Activated T-helper 1 cell treated with Interleukin-2 at 50 U/mL for 16 hours (primary cell): ENCODE measurements around the gene MAGI2.

Source experiments
- DNase-seq: peaks from one replicate; pipeline ENCODE4 v3.0.0-alpha.2; 2020; ENCODE audit warnings: low read depth

Gene MAGI2

DNA sequence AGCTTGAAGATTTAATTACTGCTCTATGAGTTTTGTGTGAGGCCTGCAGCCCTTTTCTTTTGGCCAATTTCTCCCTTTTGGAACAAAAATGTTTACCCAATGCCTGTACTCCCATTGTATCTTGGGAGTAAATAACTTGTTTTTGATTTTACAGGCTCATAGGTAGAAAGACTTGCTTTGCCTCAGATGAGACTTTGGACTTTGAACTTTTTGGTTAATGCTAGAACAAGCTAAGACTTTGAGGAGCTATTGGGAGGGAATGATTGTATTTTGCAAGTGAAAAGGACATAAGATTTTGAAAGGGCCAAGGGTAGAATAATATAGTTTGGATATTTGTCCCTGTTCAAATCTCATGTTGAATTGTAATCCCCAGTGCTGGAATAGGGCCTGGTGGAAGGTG is 152.0 kb downstream of the MAGI2 start:
- no peak for DNase-seq

DNA sequence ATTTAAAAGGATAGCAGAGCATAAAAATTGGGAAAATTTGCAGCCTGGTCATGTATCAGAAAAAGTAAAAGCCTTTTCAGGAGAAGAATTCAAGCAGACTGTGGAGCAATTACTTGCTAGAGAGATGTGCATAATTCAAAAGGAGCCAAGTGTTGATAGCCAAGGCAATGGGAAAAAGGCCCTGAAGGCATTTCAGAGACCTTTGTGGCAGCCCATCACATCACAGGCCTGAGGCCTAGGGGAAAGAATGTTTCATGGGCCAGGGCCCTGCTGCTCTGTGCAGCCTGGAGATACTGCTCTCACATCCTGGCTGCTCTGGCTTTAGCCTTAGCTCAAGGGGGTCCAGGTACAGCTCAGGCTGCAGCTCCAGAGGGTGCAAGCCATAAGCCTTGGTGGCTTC is 152.9 kb downstream of the MAGI2 start:
- no peak for DNase-seq

DNA sequence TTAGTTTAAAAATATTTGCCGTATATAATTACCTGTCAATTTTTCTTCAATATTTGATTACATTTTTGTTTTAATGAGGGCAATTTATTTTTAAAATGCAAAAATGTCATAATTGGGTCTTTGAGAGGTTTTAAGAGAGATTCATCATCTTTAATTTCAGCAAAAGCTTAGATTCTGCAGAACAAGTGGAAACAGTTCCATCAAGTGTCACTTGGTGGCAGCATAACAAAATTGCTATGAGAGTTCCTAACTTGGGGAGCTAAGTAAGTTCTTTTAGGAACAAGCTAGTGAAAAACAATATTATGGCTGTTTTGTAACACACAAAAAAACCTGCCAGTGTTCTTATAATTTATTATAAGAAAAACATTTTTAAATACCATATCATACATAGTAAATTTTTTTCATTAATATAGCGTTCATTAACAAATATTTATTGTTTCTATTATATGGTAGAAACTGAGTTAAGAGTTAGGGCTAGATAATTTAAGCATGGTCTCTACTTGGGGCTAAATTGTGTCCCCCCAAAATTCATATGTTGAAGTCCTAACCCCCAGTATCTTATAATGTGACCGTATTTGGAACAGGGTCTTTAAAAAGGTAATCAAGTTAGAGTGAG is 155.2 kb downstream of the MAGI2 start:
- no peak for DNase-seq

DNA sequence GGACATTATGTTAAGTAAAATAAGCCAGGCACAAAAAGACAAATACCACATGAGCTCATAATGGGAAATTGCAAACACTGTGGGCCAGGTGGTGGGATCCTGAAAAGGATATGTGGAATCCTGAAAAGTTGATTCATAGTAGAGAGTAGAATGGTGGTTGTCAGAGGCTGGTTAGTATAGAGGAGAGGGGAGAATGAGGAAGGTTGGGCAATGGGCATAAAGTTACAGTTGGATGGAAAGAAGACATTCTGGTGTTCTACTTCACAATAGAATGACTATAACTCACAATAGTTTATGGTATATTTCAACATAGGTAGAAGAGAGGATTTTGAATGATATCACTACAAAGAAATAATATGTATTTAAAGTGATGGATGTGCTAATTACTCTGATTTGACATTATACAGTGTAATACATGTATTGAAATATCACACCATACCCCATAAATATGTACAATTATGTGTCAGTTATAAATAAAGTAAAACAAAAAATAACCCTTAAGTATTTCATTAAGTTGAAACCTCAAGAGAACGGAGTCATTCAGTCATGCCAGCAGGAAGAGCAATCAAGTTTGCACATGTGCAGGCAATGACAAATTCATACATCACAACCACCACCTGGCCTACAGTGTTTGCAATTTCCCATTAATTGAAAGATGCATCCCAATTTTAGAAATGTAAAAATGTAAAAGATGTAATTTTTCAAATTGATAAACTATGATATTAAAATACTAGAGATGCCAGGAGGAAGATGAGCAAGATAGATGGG is 156.7 kb downstream of the MAGI2 start:
- no peak for DNase-seq

DNA sequence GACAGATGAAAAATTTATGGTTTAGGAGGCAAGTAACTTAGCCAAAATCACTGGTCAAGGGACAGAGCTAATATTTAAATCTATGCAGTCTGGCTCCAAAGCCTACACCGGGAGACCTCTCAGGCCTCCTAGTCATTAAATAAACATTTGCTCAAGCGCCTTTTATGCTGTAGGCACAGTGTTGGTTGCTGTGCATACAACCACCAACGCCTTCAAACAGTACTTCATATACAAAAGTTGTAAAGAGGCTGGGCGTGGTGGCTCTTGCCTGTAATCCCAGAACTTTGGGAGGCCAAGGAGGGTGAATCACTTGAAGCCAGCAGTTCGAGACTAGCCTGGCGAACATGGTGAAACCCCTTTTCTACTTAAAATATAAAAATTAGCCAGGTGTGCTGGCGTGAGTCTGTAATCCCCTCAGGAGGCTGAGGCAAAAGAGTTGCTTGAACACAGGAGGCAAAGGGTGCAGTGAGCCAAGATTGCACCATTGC is 159.8 kb downstream of the MAGI2 start:
- no peak for DNase-seq

DNA sequence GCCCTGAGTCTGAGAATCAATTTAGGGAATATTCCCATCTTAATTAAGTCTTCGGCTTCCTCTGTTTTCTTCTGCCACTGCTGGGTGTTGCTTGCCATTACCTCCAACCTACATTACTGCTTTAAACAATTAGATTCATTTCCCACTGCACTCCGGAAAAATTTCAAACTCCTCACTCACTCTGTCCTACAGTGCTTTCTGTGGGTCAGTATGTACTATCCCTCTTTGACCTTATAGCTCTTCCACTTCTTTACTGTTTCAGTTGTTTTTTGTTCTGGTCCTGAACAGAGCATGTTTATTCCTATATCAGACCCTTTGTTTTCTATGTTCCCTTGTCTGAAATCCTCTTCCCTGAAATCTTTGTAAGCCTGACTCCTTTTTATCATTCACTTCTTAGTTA is 160.6 kb downstream of the MAGI2 start:
- DNase-seq: no peak

DNA sequence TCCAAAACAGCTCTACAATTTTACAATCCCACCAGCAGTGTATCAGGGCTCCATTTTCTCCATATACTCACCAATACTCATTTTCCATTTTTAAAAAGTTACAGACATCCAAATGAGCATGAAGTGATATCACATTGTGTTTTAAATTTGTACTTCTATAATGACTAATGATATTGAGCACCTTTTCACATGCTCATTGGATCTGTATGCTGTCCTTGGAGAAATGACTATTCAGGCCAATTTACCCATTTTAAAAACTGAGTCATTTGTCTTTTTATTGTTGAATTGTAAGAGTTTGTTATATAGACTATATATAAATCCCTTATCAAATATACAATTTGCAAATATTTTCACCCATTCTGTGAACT is 162.0 kb downstream of the MAGI2 start:
- no peak for DNase-seq

DNA sequence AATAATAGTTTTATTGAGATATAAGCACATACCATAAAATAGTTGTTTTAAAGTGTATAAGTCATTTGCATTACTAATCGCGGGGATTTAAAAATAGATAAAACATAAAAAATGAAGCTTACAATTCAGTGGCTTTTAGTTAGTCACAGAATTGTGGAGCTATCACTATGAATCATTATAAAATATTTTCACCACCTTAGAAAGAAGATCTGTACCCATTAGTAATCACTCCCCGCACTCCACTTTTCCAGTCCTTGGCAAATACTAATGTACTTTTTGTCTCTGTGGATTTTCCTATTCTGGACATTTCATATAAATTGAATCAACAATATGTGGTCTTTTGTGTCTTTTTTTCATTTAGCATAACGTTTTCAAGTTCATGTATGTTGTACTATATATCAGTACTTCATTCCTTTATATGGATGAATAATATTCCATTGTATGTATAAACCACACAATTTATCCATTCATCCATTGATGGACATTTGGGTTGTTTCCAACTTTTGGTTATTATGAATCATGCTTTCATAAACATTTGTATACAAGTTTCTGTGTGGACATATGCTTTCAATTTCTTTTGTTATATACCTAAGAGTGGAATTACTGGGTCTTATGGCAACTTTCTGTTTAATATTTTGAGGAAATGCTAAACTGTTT is 162.5 kb downstream of the MAGI2 start:
- no peak for DNase-seq

DNA sequence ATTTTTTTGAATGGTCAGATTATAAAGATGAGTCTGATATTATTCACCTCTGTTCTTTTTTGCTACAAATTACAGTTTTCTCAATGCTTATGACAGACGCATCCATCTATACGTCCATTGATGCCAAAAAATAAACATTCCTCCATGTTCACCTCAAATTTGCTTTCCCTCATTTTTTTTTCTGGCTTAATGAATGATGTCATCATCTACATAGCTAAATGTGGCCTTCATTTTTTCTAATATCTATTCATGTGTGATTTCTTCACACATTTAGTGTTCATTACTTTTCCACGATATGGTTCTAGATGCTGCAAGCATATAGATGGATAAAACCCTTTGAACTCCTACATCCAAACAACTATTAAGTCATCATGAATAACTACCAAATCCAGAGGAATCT is 163.1 kb downstream of the MAGI2 start:
- DNase-seq: no peak

DNA sequence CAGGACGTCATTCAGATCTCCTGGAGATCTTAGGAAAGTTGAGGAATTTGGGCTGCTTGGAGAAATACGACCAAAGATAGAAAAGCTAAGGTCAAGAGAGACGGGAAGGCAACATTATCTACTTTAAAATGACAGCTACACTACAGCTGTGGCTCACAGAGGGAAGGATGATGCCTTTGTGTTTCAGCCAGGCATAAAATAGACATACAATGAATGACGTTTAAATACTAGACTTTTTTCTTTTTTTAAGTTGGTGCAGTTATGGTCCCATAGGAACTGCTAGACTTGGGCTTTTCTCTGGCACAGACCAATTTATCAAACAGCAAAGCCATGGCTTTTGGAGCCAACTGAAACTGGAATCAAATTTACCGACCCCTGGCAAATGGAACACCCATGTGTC is 164.8 kb downstream of the MAGI2 start:
- no peak for DNase-seq

DNA sequence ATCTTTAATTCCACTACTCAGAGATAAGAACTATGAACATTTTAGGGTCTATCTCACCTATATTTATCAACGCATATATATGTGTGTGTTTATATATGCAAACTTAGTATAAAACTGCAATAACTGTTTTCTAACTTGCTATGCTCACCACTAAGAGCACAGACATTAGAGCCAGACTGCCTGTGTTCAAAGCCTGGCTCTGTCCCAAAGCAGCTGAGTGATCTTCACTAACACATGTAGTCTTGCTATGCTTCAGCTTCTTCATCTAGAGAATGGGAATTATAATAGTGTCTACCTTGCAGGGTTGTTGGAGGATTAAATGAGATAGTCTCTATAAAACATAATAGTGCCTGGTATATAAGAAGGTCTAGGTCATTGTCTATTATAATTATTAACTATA is 165.5 kb downstream of the MAGI2 start:
- no peak for DNase-seq

DNA sequence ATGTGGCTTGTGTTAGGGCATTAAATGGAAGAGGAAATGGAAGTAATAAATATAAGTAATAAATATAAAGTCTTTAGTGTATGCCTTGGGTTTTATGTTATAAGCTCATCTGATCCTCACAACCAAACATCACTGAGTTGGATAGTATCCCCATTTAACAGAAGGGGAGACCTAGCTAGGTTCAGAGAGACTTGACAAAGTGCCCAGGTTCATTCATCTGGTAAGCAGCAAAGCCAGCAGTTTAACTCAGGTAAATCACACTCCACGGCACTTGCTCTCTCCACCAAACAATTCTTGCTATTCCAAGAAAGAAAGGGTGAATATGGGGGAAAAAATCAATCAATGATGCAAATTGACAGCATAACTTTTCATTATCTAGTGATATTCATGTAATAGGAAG is 167.3 kb downstream of the MAGI2 start:
- no peak for DNase-seq

DNA sequence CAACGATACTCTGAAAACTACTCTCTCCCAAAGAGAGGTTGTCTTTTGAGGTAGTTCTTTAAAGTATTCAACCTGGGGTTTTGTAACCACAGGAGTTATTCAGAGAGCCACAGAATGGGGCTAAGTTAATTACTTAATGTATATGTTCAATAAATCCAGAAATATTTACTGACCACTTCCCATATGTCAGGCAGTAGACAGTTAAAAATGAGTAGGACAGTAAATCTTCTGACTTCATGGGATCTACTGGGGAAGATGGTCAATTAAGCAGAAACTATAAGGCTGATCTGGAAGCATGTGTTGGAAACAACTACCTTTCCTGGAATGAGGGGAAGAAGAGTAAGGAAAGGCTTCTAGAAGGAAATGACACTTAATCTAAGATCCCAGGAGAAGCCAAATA is 167.7 kb downstream of the MAGI2 start:
- DNase-seq: no peak

DNA sequence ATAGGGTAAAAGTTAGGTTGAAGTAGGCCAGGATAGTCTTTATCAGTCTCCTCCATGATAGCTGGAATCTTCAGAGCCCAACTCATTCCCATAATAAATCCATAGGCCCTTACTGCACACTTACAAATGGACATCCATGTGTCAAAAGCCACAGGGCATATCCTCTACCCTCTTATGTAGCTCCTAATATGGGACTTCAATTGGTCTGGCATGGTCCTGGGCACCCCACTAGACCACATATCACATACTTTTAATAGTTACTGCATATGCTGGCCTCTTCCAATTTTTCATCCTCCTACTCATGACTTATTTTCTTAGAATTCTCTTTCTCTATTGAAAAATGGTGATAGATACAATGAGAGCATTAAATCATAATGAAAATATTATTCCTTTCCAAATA is 169.3 kb downstream of the MAGI2 start:
- DNase-seq: no peak

DNA sequence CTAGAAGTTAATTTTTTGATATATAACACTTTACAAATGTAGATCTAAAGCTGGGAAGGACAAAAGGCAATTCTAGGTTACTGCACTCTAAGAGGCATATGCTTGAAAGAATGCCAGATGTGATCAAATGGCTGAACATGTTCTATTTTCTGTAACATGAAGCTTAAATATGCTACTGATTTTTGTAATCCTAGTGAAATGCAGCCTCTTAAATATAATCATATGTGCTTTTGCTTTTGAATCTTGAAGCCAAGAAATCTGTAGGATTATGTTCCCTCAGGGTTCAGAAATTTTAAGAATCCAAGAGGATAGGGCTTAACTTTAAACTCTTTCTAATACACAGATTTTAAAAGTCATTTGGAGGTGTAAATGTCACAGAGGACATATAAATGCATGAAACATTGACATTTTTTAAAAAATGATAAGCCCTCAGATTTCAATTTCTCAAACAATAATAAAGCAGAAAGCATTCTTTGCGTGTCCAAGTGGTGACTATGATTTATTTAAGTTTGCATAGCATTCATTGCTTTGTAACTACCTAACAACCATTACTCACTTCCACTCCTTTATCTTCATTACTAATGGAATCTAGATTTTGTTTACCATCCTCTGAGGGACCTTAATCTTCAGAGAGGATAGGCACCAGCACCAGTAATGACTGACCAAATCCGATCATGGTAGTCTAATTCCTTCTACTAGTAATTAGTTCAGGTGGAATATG is 170.4 kb downstream of the MAGI2 start:
- no peak for DNase-seq

DNA sequence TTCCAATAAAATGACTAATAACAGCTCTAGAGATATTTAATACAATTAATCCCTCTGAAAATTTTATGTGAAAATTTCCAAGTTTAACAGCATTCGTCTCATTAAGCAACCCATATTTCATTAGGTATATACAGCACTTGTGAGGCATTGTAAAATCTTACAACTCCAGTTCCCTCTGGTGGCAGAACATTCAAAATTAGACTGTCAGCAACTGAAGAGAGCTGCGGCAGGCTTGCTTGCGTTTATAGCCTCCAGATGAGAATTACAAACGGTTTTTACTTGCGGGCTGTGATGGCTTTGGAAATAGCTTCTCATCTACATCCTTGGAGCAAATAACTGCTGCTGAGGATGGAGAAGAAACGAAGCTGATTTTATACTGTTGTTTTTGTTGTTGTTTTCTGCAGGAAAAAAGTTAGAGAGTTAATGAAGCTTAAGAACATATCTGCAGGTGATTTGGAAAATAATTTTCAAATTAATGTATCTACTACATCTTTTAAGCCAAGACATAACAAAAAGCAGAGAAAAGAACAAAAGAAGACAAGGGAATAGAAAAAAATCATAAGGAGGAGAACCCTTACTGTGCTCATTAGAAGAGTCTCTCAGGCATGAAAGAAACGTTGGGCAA is 171.3 kb downstream of the MAGI2 start:
- no peak for DNase-seq

DNA sequence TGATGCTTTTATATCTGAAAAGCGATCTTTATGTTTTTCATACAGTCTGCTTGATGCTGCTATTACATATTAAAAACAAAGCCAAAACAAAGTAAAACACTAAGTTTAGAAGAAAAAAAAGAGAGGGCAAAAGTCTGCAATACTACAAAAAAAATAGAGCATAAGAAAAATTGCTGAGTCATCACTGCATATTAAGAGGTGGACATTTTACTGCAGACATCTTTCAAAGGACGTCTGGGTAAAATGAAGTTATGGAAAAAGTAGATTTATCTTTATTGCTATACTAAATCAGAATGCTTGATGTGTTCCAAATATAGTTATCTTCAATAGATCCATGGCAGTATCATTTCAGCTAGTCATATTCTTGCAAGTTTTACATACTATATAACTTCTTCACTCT is 172.0 kb downstream of the MAGI2 start:
- no peak for DNase-seq

DNA sequence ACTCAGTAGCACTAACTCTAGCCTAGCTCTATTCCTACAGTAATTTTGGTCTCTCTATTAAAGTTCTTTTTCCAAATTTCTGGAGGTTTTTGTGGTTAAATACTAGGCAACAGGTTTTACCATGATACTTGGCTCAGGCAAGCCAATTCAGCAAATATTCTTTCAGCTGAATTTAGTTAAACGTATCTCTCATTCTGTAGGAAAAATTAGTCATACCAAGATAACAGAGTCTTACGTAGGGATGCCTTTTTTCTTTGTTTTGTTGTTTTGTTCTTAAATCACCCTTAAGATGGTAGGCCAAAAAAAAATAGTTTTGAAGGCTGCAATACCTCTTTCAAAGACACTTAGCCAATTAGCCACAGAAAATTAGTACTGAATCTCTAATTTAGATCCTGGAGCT is 180.5 kb downstream of the MAGI2 start:
- DNase-seq: no peak

DNA sequence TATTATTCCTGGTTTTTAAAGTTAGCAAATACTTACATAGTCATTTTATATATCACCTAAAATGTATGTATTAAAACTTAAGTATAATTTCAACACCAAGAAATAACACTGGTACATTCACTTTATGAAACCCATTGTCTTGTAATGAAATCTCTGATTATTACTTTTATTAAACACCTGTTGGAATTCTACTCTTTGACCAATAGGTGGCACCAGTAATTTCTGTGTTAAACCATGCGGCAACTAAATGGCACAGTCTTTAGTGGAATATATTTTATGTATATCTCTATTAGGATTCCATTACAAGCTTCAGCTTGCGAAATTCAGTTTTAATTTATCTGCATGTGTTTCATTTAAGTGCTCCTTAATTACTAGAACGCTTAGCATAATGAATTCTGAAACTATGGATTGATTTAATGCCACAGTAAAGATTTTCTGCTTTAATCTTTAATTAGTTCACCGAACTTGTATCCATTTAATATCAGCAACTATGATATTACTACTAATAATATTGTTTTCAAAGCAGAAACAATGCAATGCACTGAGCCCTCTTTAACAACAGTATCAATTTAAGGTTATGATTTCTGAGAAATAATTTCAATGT is 181.3 kb downstream of the MAGI2 start:
- no peak for DNase-seq

DNA sequence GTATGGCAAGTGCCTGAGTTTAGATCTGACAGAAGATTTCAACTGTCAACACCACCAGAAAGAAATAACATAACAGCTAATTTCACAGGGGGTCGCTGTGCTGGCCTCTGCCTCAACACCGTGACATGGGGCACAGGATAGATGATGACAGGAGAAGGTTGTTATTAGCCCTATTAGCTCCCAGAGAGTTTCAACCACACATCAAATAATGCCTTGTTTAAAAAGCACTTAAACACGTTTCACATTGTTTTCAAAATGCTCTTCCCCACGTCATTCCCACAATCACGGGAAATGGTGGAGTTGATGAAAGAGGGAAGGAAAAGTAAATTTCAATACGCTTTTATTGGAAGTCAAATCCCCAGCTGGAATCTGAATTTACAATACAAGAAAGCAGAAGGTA is 184.7 kb downstream of the MAGI2 start:
- DNase-seq: no peak

DNA sequence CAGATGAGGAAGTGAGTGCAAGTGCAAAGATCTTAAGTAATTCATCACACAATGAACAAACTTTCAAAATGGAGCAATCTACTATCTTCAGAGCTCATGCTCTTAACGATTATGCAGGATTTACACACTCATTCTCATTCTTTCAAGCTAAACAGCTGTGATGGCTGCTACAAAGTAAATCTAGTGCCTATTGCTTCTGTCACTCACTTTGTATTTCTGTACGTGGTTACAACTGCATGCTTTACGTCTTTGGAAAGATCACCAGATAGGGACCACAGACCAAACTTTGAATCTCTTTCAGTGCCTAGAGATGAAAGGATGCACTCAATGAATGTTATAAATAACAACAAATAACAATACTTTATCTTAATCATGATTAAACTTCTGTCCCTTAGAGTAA is 194.6 kb downstream of the MAGI2 start:
- DNase-seq: no peak

DNA sequence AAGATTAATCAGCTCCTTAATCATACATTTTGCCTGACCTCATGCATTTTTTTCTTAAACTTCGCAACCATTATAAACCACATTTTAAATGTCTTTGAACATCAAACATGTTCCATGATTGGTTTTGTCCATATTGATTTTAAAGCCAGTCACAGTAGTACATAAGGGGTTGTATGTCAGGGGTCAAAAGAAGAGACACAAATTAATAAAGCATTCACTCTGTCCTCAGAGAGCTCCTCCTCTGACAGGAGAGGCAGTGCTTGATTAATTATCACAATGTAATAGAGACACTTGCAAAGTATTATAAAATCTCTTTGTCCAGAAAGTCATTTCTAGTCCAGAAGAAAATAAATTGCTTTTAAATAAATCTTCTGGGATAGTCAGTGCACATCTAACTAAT is 195.5 kb downstream of the MAGI2 start:
- no peak for DNase-seq
